PC-9 (cell line): ENCODE measurements around the gene MTOR. TPM values are rescaled to one million over a fixed set of nuclear protein-coding genes. Genes with fewer than 3 reads are reported as not detected.
A peak's percentile ranks its signal among the peaks of the same experiment; 100 is the strongest.

Experiments
- BruUV-seq: library from RNA; stranded (reverse); fragments of 400-500 nt; replicated peaks from 2 replicates; lab custom pipeline; 2021; lab: Mats Ljungman, UMichigan
- CTCF ChIA-PET: fragments of 300-600 bp; sonication (Branson Sonifier 250); formaldehyde crosslinking; loops from one replicate; lab custom pipeline; 2022; ENCODE audit warnings: antibody characterized with exemption; lab: Charles Lee
- POLR2A ChIA-PET: fragments of 300-600 bp; sonication (Branson Sonifier 250); formaldehyde crosslinking; loops from one replicate; lab custom pipeline; 2022; ENCODE audit warnings: antibody characterized with exemption; ENCODE audit not compliant: unreplicated experiment; lab: Charles Lee
- DNase-seq, 2 experiments: peaks; one replicate each; pipeline versions ENCODE4 v3.0.0 to v3.0.0-alpha.2; 2015 to 2022; ENCODE audit warnings: mixed read lengths in 1 of 2
- H2AFZ ChIP-seq: fragments of 200-600 bp; sonication (generic); 2 replicates; pipeline ENCODE4 v1.8.1; 2017; ENCODE audit warnings: antibody characterized with exemption
- H3F3A ChIP-seq: fragments of 200-600 bp; sonication (generic); 2 replicates; pipeline ENCODE4 v1.8.1; 2017; ENCODE audit warnings: antibody characterized with exemption, mild to moderate bottlenecking, low read depth; ENCODE audit not compliant: insufficient read depth
- H3K27ac ChIP-seq: fragments of 200-600 bp; sonication (generic); 2 replicates; pipeline ENCODE4 v1.6.1; 2016; ENCODE audit warnings: mixed run types
- H3K27me3 ChIP-seq: fragments of 200-600 bp; sonication (generic); 2 replicates; pipeline ENCODE4 v1.6.1; 2016; ENCODE audit warnings: low read depth, mixed run types; ENCODE audit not compliant: insufficient read depth
- H3K36me3 ChIP-seq: fragments of 200-600 bp; sonication (generic); 2 replicates; pipeline ENCODE4 v1.6.1; 2016; ENCODE audit warnings: low read depth, mixed run types
- H3K4me1 ChIP-seq: fragments of 200-600 bp; sonication (generic); replicated peaks from 2 replicates; pipeline ENCODE4 v1.6.1; 2016; ENCODE audit warnings: mixed run types; ENCODE audit not compliant: insufficient read depth
- H3K4me2 ChIP-seq: fragments of 200-600 bp; sonication (generic); 2 replicates; pipeline ENCODE4 v1.6.1; 2017; ENCODE audit warnings: mixed run types
- H3K4me3 ChIP-seq: fragments of 200-600 bp; sonication (generic); 2 replicates; pipeline ENCODE4 v1.6.1; 2016; ENCODE audit warnings: mixed run types
- H3K79me2 ChIP-seq: fragments of 200-600 bp; sonication (generic); 2 replicates; pipeline ENCODE4 v1.6.1; 2017; ENCODE audit warnings: low read depth, mixed run types
- H3K9me2 ChIP-seq: fragments of 200-600 bp; sonication (generic); 2 replicates; pipeline ENCODE4 v1.8.1; 2017; ENCODE audit warnings: mild to moderate bottlenecking; ENCODE audit not compliant: insufficient read depth
- H3K9me3 ChIP-seq: fragments of 200-600 bp; sonication (generic); 2 replicates; pipeline ENCODE4 v1.8.1; 2016; ENCODE audit warnings: low read depth; ENCODE audit not compliant: insufficient read depth
- H4K20me1 ChIP-seq: fragments of 200-600 bp; sonication (generic); 2 replicates; pipeline ENCODE4 v1.8.1; 2017; ENCODE audit not compliant: insufficient read depth
- CTCF ChIP-seq: fragments of 200-600 bp; sonication (generic); conservative IDR thresholded peaks from 2 replicates; pipeline ENCODE4 v1.6.1; 2017; ENCODE audit warnings: mixed run types, antibody characterized with exemption, mild to moderate bottlenecking, moderate library complexity
- EZH2 ChIP-seq: fragments of 200-600 bp; sonication (generic); IDR thresholded peaks from 2 replicates; pipeline ENCODE4 v1.8.0; 2017; ENCODE audit warnings: antibody characterized with exemption, low read depth
- intact Hi-C: fragments of 100-400 bp; cut with micrococcal nuclease; formaldehyde crosslinking; loops from one replicate; pipeline ENCODE4 v1.10.0; 2022; ENCODE audit not compliant: unreplicated experiment
- total RNA-seq: library from RNA; stranded (reverse); gene quantifications from 2 replicates; pipeline ENCODE4 v1.2.3, GENCODE V29; 2021

Gene MTOR
- total RNA-seq, 1 experiment from 2014 or later = 37.4 TPM

- peak overlapping the region; percentile 70 for H2AFZ ChIP-seq
- H3K36me3 ChIP-seq = no peaks in the 10 kb centered on the region
- no peaks in the 10 kb centered on the region for H3K27me3 ChIP-seq
- no peaks in the 10 kb centered on the region for H3K4me1 ChIP-seq
- peak overlapping the region; percentile 75 for H3K4me3 ChIP-seq
- peaks cover 14% of the 10 kb centered on the region for H3K79me2 ChIP-seq
- H3F3A ChIP-seq = no peaks in the 10 kb centered on the region
- peak overlapping the region; percentile 82 for H3K4me2 ChIP-seq
- no peak for TF ChIP-seq EZH2
- no peak for TF ChIP-seq CTCF
- no peak overlapping the region for H3K27ac ChIP-seq
- ChIA-PET CTCF (no interaction called here), POLR2A (no interaction called here)
- no peaks in the 10 kb centered on the region for H3K9me2 ChIP-seq
- intact Hi-C loops = no loop called here
- no peaks in the 10 kb centered on the region for H3K9me3 ChIP-seq
- DNase-seq = no peak
- no TSS peak for BruUV-seq
- H4K20me1 ChIP-seq = no peaks in the 10 kb centered on the region
Observed at GRCh38 chr1:11058595-11059154, 203.7 kb downstream of the MTOR start.

- peak overlapping the region; percentile 82; the same call in 1 of the 2 replicates for H3K4me2 ChIP-seq
- peaks cover 14% of the 10 kb centered on the region for H3K79me2 ChIP-seq
- no peak overlapping the region for H2AFZ ChIP-seq
- H3K36me3 ChIP-seq = no peaks in the 10 kb centered on the region
- no peak overlapping the region; the same call in 1 of the 2 replicates for H3K4me3 ChIP-seq
- POLR2A ChIA-PET = no interaction called here
- no peaks in the 10 kb centered on the region for H3K27me3 ChIP-seq
- BruUV-seq = no TSS peak
- H4K20me1 ChIP-seq = no peaks in the 10 kb centered on the region
- CTCF ChIA-PET = interaction anchor here (0.7 kb wide), 1 partner anchor 709 kb away, joined by 3 read pairs; no protein-coding TSS in a partner anchor
- no peaks in the 10 kb centered on the region for H3F3A ChIP-seq
- H3K9me3 ChIP-seq = no peaks in the 10 kb centered on the region
- intact Hi-C loops = no loop called here
- no peak for DNase-seq
- H3K9me2 ChIP-seq = no peaks in the 10 kb centered on the region
- H3K27ac ChIP-seq = no peak overlapping the region
- TF ChIP-seq CTCF (no peak), EZH2 (no peak)
- H3K4me1 ChIP-seq = no peaks in the 10 kb centered on the region
Observed at GRCh38 chr1:11058026-11058425, 204.3 kb downstream of the MTOR start.

- H2AFZ ChIP-seq = no peak overlapping the region
- TF ChIP-seq EZH2 (no peak), CTCF (no peak)
- no peaks in the 10 kb centered on the region for H3K9me3 ChIP-seq
- peaks cover 14% of the 10 kb centered on the region for H3K79me2 ChIP-seq
- no peaks in the 10 kb centered on the region for H3F3A ChIP-seq
- ChIA-PET POLR2A (no interaction called here), CTCF (interaction anchor here (0.7 kb wide), 1 partner anchor 709 kb away, joined by 3 read pairs; no protein-coding TSS in a partner anchor)
- H3K36me3 ChIP-seq = no peaks in the 10 kb centered on the region
- no peaks in the 10 kb centered on the region for H3K27me3 ChIP-seq
- DNase-seq = no peak
- H3K4me1 ChIP-seq = no peaks in the 10 kb centered on the region
- intact Hi-C loops = no loop called here
- BruUV-seq = no TSS peak
- H3K27ac ChIP-seq = no peak overlapping the region
- no peaks in the 10 kb centered on the region for H3K9me2 ChIP-seq
- H4K20me1 ChIP-seq = no peaks in the 10 kb centered on the region
- no peak overlapping the region for H3K4me3 ChIP-seq
- H3K4me2 ChIP-seq = no peak overlapping the region
Observed at GRCh38 chr1:11057477-11057876, 204.9 kb downstream of the MTOR start.

Other genes starting within 250 kb of the MTOR start
- 142 and 177 TPM in 2 replicates for gene TARDBP, start 249.9 kb downstream of the MTOR start, total RNA-seq
- gene MASP2, start 215.3 kb downstream of the MTOR start, total RNA-seq = not detected in 2 replicates
- gene SRM, start 202.5 kb downstream of the MTOR start, total RNA-seq = 50.3 and 55.3 TPM in 2 replicates
- 55.8 and 57.7 TPM in 2 replicates for gene EXOSC10, start 162.7 kb downstream of the MTOR start, total RNA-seq
- not detected in 2 replicates for gene ANGPTL7, start 73.2 kb downstream of the MTOR start, total RNA-seq
- gene UBIAD1, start 10.6 kb upstream of the MTOR start, total RNA-seq = 11.2 and 12.1 TPM in 2 replicates
- gene DISP3, start 216.6 kb upstream of the MTOR start, total RNA-seq = not detected in 2 replicates